ENCODE data around the gene TMEM131. TPM values are rescaled to one million over a fixed set of nuclear protein-coding genes. Genes with fewer than 3 reads are reported as not detected.
"Not testable (repeated sequence)": the region's sequence is repeated elsewhere in the genome, so short reads cannot be mapped to it uniquely, and the experiment has no call there.

The TMEM131 gene
- total RNA-seq, 2 donors from 2014 or later = 20.7 to 21.8 TPM

- Histone ChIP-seq H3K4me1 (no peaks in the 10 kb centered on the region), H3K27ac (no peak overlapping the region), H3K27me3 (no peaks in the 10 kb centered on the region), H3K9me3 (no peaks in the 10 kb centered on the region), H3K4me3 (no peak overlapping the region), H3K36me3 (no peaks in the 10 kb centered on the region)
- TF ChIP-seq CTCF (IDR thresholded peaks at IDR 0.05) = no peak
- no peak for DNase-seq (ENCODE audit: low spot score)
These were observed 279.6 kb downstream of the TMEM131 start for GRCh38 chr2:97715951-97716694.

GRCh38 chr2:97714950-97715652 is 280.6 kb downstream of the TMEM131 start:
- TF ChIP-seq CTCF (IDR thresholded peaks at IDR 0.05) = no peak
- Histone ChIP-seq H3K27me3 (no peaks in the 10 kb centered on the region), H3K4me1 (no peaks in the 10 kb centered on the region), H3K9me3 (no peaks in the 10 kb centered on the region), H3K27ac (no peak overlapping the region), H3K4me3 (no peak overlapping the region), H3K36me3 (no peaks in the 10 kb centered on the region)
- no peak for DNase-seq (ENCODE audit: low spot score)

- DNase-seq (ENCODE audit: low spot score) = no peak
- Histone ChIP-seq H3K36me3 (no peaks in the 10 kb centered on the region), H3K4me1 (no peaks in the 10 kb centered on the region), H3K4me3 (no peak overlapping the region), H3K27me3 (no peaks in the 10 kb centered on the region), H3K27ac (no peak overlapping the region), H3K9me3 (no peaks in the 10 kb centered on the region)
- TF ChIP-seq CTCF (IDR thresholded peaks at IDR 0.05) = no peak
These were observed 281.4 kb downstream of the TMEM131 start for GRCh38 chr2:97714084-97714949.

GRCh38 chr2:97713296-97714083 is 282.3 kb downstream of the TMEM131 start, which contains the start of gene ZAP70:
Gene ZAP70, plus strand, starts transcription at chr2:97713576. Its CDS starts 10,461 bp downstream, at chr2:97724037.
- Histone ChIP-seq H3K4me3 (no peak within 1 kb of the TSS), H3K27me3 (no peaks in the 10 kb centered on the region), H3K9me3 (no peaks in the 10 kb centered on the region), H3K4me1 (no peaks in the 10 kb centered on the region), H3K36me3 (no peaks in the 10 kb centered on the region), H3K27ac (no peak within 1 kb of the TSS)
- TF ChIP-seq CTCF (IDR thresholded peaks at IDR 0.05) = no peak
- no peak for DNase-seq (ENCODE audit: low spot score)

GRCh38 chr2:97712693-97713295 is 283.0 kb downstream of the TMEM131 start:
- DNase-seq (ENCODE audit: low spot score) = no peak
- H3K4me3 ChIP-seq = no peak overlapping the region

GRCh38 chr2:97712175-97712574 is 283.6 kb downstream of the TMEM131 start:
- DNase-seq (ENCODE audit: low spot score); H3K4me1 ChIP-seq; H3K36me3 ChIP-seq; H3K4me3 ChIP-seq; H3K27me3 ChIP-seq; H3K9me3 ChIP-seq; H3K27ac ChIP-seq: not testable (repeated sequence)

More at GRCh38 chr2:97712693-97713295, 283.0 kb downstream of the TMEM131 start:
- Histone ChIP-seq H3K27me3 (no peaks in the 10 kb centered on the region), H3K9me3 (no peaks in the 10 kb centered on the region), H3K4me1 (no peaks in the 10 kb centered on the region), H3K27ac (no peak overlapping the region), H3K36me3 (no peaks in the 10 kb centered on the region)
- no peak for TF ChIP-seq CTCF (IDR thresholded peaks at IDR 0.05)
